SIG-M5 treated with dmso at 0.1 percent for 504 hours (cell line): ENCODE measurements around the gene SIAH2.

Source experiments
- DNase-seq: peaks from one replicate; lab custom pipeline; 2025; ENCODE audit not compliant: unreplicated experiment; lab: John Stamatoyannopoulos, UW

The SIAH2 gene

DNA sequence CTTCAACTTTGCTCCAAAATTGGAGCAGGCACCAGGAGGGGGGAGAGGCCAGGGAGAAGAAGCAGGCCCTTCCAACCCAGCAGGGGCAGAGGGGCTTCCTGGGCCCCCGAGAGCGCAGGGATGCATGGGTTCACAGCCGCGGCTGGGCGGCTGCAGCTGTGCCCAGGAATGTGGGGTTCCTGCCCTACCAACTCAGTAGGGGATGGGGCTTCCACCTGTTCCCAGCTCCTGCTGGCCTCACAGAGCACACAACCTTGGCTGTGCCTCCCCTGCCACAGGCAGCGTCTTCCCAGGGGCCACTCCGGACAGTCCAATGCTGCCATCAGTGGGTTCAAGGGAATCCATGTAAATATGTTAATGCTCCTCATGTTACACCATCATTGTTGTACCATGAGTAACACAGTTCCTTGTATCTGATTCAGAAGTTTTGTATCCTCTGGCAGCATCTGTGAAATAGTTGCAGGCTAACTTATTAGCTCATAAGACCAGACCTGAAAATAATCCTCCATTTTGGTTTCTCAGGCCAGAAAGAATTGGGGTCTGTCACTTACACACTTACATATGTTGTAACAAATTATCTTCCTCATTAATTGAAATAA is 12.1 kb upstream of the SIAH2 start:
- DNase-seq, result no peak

DNA sequence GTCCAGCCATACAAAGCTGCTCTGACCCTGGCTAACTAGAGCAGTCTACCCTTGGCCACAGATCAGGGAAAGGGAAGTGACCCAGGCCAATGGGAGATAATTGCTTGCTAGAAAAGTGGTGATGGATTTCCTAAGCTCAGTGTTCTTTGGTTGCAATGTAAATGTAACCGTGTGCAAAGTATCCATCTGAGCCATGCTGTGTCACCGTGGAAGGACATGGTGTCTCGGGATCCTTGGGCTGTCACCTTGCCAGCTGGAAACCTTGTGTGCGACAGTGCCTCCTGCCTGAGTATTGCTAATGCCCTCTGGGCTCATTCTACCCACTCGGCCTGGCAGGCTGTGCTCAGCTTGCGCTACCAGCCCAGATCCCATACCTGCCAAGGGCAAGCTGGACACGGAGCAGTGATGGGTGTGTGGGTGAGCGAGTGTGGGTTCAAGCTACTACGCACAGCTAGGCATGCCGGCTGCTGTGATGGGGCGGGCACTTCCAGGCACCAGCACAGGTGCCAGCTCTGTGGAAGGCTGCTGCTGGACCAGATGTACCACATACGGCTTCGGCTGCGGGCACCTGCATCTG is 10.7 kb upstream of the SIAH2 start:
- no peak for DNase-seq

DNA sequence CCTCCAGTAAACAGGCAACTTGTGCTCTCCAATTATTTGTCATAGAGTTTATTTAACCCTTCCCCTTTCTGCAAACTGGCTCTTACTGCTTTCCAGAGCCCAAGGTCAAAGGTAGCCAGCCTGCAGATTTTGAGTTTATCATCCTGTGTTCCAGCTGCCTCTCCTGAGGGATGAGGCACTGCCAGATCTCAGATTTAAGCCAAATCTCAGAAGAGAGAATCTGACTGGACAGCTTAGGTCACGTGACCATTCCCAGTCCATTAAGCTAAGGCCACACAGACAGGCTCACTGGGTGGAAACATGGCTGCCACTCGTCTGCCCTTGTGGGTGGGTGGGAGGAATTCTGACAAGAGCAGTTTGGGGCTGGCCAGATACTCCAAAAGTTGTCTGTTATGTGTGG is 8.6 kb upstream of the SIAH2 start:
- no peak for DNase-seq

DNA sequence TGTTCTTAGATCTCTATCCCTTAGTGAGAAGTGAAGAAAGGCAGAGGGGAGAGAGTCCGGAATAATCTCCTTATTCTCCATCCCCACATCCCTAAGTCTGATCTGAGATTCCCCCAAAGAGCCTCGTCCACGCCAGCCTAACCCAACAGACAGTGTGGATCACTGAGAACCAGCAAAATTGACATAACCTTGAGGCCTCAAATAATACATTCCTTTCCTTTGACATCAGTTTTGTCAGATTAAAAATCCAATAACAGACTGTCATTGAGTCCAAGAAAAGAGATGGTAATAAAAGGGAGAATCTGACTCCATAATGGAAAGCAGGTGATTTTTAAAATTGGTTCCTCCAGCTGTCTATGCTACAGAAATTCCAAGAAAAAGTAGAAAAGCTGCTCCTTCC is 7.7 kb upstream of the SIAH2 start:
- DNase-seq, result no peak

DNA sequence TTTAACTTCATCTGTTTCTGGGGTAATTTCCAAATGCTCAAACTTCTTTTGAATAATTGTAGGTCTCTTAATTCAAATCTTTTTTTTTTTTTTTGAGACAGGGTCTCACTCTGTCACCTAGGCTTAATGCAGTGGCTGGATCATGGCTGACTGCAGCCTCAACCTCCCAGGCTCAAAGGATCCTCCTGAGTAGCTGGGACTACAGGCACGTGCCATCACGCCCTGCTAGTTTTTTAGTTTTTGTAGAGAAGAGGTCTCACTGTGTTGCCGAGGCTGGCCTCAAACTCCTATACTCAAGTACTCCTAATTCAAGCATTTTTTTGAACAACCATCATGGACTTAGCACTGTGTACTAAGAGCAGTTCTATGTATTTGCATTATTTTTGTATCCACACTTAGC is 3.8 kb upstream of the SIAH2 start:
- DNase-seq, result no peak

DNA sequence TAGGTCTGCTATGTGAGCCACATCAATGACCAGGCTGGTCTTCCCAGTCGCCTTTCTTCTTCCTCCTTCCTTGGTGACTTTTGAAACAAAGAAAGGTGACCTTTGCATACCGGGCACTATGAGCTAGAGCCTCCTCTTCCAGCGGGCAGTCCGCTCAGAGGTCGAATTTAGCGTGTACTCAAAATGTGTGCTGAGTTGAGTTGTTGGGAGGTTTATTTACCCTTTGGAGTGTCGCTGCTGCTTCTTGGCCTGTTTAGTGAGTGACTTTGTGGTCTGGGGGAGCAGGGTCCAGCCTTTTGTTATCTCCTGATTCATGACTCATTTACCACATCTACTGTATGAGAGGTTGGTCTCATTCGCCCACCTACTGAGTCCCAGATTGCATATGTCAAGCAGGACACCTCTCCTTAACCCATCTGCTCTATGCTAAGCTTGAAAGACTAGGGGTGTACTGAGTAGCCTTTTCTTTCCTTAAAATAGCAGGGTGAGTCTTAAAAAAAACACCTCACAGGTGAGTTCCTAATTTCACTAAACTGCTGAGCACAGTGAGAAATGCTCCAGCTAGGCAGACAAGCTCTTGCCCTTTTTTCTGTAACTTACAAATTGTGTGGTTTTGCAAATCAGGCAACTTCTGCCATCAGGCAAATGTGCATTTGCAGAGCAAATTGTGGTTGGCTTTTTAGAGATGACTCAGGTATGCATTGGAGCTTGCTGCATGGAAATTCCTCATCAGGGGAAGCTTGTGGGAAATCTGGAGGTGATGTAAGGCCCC is 3.2 kb upstream of the SIAH2 start:
- no peak for DNase-seq

DNA sequence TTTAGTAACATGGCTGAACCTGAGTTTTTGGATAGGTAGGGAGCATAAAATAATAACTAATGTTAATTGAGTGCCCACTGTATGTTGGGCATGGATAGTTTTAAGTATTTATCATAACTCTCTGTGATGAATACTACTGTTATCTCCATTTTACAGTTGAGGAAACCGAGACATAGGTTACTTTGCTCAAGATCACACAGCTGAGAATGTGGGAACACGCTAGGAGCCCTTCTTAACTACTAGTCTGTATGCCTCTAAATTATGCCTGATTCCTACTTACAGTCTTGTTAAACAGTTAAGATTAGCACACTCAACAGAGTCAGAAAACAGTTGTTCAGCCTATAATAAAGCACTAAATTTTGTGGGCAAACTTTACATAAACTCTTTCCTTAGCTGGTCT is 2.0 kb upstream of the SIAH2 start:
- DNase-seq, result no peak

DNA sequence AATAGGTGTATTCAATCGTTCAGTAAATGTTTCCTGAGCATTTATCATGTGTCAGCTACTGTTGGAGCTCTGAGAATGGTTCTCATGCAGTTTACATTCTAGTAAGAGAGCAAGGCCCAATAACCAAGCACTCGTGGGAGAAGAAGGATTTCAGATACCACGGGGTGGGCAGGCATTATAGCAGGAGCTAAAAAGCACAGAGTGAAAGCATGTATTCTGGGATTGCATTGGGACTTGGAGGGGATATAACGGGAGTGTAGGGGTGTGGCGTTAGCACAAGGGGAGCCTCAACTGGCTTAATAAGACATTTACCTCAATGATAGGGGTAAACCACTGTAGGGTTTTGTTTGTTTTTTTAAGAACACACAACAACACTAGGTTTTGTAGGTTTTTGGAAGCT is 1.6 kb upstream of the SIAH2 start:
- DNase-seq, result no peak

DNA sequence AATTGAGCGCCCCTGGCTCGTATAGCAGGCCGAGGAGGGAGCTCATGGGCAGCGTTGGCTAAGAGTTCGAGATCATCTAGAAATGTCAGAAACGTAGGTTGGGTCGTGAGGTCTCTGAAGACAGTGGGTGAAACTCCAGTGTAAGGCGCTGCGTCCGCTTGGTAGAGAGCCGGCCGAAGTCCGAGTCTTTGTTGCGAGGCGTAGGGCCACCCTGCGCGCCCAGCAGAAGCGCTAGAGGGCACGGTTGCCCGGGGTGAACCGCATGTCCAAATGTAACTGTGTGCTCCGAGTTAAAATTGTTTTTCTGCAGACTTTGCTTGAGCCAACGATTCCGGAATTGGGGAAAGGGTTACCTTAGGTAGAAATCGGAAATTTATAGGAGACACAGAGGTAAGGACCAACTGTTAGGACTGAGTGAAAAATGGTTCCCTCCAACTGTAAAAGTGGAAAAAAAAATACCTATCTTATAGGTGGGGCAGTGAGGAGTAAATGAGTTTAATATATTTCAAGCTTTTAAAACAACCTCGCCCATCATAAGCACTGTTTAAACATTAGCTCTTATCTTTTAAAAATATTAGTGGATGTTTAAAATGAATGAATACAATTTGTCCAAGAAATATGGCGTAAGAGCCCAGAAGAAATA is 993 bp upstream of the SIAH2 start:
- DNase-seq, result peak; percentile 82

DNA sequence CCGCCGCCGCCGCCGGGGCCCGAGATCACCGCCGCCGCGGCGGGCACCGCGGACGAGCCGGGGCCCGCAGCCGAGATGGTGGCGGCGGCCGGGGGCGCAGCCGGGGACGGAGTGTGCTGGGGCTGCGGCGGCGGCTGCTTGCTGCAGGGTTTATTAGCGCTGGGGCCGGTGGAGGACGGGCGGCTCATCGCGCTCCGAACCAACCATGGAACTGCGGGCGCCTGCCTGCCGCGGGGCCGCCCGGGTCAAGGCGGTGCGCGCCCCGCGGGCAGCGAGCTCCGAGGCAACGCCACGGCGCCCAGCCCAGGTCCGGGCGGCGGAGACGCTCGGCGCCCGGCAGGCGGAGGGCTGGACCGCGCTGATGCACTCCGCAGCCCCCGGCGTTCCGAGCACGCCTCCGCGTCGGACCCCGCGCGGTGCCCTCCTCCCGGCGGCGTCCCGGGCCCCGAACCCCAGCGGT is 277 bp downstream of the SIAH2 start:
- no peak for DNase-seq

DNA sequence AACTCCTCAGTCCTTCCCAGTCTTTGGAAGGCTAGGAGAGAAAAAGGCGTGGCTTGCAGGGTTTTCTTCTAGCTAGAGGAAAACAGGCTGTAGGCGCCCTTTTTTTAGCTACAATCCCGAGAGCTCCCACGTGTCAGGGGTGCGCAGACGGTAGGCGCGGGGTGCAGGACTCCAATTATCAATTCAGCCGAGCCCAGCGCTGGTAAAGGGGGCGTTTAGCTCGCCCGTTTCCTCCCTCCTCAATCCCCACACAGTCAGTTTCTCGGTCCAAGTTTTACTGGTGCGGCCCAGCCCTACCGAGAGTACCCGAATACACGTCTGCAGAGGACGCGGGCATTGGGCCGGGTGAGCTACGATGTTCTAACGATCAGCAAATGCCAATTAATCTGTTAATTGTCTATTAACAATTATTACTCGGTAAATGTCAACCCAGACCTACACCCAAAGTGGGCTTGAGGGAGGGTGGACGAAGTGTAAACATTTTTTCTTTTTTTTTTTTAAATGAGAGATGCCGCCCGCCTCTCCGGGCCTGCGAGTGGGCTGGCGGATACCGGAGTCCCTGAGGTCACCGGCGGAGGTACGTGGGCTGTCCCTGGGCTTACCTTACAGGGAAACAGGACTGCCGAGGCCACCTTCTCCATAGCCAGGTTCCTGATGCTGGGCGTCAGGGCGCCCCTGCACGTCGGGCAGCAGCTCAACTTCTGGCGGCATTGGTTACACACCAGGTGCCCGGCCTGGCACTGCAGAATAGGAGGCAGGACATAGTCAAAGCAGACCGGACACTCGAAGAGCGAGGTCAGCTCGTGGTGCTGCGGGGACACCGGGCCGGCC is 923 bp downstream of the SIAH2 start:
- peak; percentile 36 for DNase-seq

DNA sequence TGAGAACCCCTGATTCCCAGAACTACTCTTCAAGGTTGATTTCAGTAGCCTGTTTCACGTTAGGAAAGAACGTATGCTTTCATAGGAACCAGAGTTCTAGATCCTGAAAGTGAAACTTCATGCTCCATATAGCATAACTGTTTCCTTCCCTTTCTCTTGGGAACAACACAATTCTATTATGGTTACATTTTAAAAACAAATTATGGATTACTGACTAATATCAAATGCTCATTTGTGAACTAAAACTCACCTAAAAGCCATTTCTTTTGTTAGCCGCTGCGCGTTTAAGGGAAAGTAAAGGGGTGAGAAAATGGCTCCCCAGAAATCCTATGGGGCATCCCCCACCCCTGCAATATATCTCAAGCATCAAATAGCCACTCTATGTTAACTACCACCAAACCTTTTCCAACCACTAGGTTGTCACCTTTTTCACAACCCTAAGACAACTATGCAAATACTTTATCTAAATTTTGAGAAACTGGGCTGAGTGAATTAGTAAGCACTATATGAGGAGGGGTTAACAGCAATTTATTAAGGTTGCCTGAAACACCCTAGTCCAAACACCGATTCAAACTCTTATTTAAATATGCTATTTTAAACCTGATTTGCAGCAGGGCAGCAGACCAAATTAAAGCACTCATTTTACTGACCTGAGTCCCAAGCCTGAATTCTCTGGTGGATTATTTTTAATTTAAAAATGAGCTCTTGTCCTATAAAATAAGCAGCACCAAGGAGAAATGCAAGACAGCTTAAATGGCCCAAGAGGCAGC is 2.4 kb downstream of the SIAH2 start:
- DNase-seq, result peak; percentile 16

DNA sequence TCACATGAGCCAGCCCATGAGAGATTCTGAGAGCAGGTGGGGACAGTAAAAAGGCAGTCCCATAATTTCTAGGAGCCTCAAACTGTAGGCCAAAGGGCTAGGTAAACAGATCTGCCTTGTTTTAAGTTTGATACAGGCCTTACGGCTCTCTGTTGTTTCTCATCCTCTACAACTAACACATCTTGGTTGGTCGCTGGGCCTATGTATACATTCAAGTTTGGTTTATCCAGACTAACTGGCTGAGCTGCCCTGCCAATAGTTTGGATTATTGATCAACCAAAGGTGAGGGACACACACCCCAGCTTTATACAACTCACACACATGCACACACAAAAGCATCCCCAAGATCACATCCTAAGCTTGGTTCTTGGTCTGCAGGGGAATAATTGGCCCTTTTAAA is 3.0 kb downstream of the SIAH2 start:
- no peak for DNase-seq

DNA sequence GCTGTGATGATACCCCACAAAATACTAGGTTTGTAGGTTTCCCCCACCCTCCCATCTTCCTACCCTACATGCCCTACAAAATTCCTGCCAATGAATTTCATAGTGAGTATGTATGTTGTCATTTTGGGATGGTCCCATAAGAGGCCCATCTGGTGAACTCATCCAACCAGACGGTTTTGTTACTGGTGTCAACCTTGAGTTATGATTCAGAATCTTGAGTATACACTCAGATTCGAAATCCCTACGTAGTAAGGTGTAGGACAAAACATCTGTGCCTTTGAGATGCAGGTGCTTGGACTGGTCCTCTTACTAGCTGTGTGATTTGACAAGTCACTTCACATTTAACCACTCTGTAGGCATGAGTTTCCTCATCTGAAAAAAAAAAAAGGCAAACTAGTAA is 3.6 kb downstream of the SIAH2 start:
- DNase-seq, result no peak

DNA sequence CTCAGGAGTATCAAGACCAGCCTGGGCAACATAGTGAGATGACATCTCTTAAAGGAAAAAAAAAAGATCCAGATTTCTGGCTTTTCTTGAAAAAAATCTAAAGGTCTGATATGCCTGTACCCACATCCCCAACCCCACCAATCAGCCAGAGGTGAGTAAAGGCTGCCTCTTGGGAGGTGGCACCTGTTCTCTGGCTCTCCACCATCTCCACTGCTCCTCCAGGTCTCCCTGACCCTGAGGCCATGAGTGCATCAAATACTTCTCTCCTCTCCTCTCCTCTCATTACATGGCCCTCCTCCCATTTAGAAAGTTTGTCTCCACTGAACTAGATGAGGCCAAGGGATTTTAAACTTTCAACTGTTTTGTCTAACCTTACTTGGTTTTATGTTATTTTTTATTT is 5.2 kb downstream of the SIAH2 start:
- DNase-seq, result no peak

DNA sequence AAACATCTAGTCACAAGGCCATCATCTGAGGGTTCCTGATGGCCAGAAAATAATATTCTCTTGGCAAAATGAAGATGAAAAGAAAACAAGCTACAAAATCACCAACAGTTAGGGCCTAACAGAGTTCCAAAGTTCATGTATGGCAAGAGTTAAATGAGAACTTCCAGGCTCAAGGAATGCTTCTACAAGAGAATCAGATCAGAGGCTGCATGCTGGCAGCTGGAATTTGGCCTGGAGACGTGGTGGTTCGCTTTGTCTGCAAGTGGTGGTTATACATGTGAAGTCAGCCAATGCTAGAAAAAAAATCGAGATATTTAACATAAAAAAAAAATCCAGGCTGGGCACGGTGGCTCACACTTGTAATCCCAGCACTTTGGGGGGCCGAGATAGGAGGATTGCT is 5.6 kb downstream of the SIAH2 start:
- no peak for DNase-seq

DNA sequence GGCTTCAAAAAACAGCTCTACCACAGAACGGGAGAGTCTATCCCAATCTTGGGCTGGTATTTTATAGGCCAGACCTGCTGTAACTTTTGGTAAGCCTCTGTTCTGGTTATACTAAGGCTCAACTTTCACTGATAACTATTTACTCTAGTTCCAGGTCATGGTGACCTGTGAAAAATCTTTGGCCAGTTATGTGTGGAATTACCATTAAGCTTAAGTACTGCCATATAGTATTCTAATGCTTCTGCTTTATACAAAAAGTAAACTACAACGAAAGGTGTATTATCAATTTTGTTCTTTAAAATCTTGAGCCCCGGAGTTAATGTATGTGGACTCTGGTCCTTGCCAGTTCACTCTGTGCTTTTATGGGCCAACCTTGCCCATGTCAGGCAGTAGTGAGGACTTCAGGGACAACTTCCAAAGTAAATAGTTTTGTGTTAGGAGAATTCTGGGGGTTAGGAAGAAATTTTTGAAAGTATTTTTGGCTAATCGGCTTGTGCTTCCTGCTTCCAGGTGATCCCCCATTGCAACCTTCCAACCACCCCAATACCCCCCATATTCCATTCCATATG is 6.4 kb downstream of the SIAH2 start:
- DNase-seq, result no peak

DNA sequence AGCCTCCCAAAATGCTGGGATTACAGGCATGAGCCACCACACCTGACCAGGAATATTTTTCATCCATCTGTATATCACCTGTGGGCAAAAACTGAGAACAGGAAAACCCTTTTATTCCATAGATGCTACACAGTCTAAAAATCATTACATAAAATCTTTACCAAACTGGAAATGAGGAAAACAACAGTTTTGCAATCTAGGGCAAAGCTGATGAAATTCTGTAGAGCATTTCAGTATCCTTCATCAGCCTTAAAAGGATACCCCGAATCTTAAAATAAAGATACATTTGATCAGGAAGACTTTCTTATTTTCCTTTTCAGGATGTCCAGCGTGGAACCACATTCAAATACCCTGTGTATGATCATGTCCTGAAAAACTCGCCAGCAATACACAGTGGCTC is 7.1 kb downstream of the SIAH2 start:
- no peak for DNase-seq

DNA sequence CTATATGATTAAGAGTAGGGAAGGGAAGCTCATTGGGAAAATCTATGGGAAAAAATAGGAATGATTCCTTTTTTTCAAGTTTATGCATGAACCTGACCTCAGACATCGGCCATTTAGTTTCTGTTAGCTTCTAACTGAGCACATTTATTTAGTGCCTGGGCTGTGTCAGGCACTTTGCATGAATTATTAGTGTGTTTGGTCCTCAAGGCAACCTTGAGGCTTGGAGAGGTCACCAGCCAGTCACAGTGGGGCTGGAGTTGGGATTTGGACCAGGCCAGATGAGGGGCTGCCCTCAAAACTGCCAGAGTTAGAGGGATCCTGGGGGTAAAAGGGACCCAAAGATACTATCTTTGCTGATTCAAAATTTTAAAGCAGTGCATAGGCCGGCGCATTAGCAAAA is 8.1 kb downstream of the SIAH2 start:
- DNase-seq, result no peak

DNA sequence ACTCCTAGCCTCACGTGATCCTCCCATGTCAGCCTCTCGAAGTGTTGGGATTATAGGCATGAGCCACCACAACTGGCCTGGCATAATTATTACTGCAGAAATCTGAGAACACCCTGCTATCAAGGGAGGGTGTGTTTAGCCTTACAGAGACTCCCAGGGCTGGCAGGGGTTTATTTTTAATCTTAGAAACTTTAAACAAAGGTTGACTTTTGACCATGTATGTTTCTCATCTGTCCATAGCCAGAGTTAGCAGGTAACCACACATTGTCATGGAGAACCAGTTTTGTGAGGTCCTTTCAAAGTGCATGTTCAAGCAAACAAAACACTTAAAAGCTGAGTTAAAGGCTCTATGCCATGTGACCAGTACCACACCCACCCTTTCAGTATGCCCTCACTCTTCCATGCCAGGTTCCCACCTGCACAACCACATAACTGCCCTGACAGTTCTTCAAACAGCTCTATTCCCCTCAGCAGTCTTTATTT is 11.1 kb downstream of the SIAH2 start:
- peak; percentile 57 for DNase-seq
